HG03521 (cell line): Measurements from ENCODE around the gene ARMS2.

Source experiments
- ATAC-seq: cut with Tn5 transposase; IDR thresholded peaks from one replicate; pipeline ENCODE4 v1.9.1; 2021; ENCODE audit warnings: mild to moderate bottlenecking, moderate library complexity; ENCODE audit not compliant: unreplicated experiment

ARMS2 gene

DNA sequence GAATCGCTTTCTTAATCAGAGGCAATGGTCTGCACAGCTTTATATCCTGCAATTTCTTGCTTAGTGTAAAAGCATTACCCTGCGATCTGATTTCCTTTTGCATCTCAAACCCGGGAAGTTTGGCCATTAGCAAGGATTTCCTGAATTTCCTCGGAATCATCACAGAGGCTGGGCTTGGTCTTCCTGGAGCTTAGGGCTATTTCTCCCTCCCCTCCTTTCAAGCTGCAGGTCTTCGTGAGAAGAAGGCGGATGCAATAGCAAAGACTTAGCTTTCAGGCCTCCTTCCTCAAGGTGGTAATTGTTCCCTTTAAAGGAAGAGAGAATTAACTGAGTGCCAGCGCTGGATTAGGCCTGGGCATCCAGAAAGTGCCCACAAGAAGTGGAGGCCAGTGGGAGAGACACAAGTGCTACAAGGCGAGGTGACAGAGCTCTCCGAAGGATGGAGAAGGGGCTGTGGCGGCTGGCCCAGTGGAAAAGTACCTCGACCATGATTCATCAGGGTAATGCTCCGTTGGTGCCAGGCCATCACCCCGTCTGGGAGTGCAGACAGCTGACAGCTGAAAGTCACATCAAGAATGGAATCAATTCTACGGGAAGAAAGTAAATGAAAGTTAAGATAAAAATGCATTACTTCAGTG, 4.0 kb upstream of the ARMS2 start:
- no peak for ATAC-seq

GRCh38 chr10:122454071-122454470, 382 bp upstream of the ARMS2 start:
- ATAC-seq = no peak

GRCh38 chr10:122455376-122456079, 1.1 kb downstream of the ARMS2 start:
- ATAC-seq = no peak

DNA sequence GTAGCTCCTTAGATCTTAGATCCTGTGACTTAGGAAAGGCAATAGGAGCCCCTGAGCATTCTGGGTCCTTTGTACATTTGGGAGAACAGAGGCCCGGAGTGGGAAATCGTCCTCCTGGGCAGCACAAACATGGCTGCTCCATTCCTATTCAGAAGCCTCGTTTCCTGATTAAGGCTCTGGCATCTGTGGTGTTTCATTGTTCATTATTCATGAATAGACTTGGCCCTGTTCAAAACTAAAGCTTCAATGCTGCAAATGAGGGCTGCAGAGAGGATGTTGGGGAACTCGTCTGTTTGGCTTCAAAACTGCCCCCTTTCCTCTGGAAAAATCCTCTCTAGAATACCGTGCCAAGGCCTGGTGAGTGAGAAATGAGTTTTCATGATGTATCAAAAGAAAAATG, 3.5 kb downstream of the ARMS2 start:
- no peak for ATAC-seq

- no peak for ATAC-seq
Observed at GRCh38 chr10:122458693-122459092, 4.2 kb downstream of the ARMS2 start.

- ATAC-seq = no peak
Observed at GRCh38 chr10:122459561-122460273, 5.3 kb downstream of the ARMS2 start.

- ATAC-seq = no peak
Observed at GRCh38 chr10:122460891-122461293, 6.4 kb downstream of the ARMS2 start.

GRCh38 chr10:122461367-122461728, 6.9 kb downstream of the ARMS2 start, which contains the start of gene HTRA1:
HTRA1 (plus strand) TSS chr10:122461553; CDS start chr10:122461653, 100 bp downstream.
- ATAC-seq = no peak

GRCh38 chr10:122461729-122462532, 7.5 kb downstream of the ARMS2 start:
- no peak for ATAC-seq

DNA sequence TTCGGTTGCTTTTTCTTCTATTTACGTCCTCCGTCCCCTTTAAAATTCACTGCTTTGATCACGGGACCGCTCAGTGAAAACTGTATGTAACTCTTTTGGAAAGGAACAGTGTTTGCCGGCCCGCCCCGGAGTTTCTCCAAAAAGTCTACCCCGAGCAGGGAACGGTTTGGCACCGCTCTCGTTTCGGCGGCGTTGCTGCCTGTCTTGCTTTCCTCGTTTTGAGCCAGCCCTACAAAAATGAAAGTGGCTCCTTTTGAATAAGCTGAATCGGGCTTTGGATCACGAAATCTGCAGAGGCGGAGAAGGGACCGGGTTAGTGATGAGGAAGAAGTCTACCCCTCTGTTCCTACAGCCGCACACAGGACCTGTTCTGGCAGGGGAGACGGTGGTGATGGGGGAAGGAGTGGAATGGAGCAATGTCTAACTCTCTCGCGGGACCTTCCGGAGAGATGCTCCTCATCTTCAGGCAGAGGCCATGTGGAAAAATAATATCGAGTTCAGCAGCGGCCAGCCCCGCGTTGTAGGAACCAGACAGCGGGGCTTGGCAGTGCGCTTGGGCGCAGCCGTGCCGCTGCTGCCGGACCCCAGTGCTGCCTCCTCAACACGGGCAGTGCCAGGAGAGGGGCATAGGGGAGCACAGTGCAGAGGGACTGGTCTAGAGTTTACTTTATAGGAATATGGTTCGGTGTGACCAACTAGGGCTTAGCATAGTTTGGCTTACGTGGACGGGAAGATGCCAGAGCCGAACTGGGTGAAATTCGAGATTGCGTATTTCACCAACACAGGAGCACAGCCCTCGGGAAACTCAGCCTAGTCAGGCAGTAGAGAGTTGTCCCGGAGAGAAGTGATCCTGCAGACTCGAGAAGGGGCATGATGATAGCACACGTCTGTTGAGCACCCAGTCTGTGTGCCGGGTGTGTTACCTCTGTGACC, 8.3 kb downstream of the ARMS2 start:
- ATAC-seq = no peak

DNA sequence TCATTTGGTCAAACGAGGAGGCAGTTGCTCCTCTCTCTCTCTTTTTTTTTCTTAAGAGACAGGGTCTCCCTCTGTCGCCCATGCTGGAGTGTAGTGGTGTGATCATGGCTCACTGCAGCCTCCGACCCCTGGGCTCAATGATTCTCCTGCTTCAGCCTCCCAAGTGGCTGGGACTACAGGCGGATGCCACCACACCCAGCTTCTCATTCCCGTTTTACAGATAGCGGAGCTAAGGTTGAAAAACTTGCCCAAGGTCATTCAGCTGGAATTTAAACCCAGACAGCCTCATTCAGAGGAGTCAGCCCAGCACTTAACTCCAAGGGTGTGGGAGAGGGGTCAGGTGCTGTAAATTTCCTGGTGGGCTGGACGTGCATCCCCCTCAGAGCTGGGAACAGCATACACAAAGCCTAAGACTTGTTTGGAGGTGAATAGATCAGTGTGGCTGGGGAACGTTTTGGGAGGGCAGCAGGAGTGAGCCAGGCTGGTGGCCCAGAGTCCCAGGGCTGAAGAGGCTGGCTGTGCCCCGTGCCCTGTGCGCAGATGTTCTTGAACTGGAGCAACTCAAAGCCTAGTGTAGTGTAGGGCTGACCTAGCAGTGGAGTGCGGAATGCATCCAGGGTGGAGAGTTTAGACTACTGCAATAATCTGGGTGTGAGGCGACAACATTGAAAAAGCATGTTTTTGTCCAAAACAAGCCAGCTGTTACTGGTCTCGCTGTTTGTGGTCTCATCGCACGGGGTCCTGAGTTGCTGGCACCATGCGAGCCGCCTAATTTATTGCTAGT, 9.2 kb downstream of the ARMS2 start:
- ATAC-seq = no peak

DNA sequence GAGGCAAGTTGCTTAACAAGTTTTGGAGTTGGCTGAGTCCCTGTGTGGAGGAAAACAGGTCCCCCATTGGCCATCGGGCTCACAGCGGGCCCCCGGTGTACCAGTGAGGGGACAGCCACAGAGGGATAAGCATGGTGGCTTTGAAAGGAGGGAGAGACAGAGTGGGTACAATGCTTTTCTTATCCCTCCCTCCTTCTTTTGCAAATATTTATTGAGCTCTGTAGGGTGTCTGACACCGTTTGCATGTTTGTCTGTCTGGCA, 9.7 kb downstream of the ARMS2 start:
- no peak for ATAC-seq

DNA sequence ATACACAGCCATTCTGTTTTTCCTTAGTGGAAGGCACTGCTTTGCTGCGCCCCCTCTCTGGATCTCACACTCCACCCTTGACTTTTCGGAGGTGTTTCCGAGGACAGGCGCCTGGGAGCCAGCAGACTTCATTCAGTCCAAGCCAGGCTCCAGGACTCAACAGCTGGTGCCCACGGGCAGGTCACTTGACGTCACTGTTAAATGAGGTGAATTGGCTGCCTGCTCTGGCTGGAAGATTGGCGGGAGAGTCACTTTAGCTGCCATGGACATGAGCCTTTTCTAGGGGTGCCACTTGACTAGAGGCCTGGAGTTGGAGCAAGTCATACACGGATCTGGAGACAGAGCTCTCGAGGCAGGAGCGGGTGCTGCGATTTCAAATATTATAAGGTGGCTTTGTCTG, 10.1 kb downstream of the ARMS2 start:
- no peak for ATAC-seq

DNA sequence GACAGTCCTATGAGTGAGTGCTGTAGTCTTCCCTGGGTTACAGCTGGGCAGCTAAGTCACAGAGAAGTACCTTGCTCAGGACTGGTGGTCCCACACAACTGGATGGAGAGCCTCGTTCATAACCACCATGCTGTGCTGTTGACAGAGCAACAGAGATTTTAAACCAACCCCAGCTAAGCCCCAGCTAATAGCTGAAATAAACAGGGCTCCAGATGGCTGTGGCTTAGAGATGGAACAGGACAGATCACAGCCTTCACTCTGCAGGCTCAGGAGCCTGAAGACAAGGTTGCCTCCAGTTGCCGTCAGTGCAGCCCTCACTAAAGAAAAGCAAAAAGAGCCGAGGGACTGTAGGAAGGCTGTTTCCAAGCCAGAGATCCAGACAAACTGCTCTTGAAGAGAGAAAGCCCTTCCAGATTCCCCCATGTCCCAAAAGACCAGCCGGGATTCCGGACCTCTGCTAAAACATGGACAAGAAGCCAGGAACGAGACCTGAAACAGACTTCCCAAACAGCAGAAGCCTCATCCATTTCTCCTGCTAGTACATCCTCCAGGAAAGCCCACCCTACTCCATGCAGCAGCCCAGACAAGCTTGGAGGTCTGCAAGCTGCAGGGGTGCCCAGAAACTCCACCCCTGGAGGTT, 11.1 kb downstream of the ARMS2 start:
- ATAC-seq = no peak

- no peak for ATAC-seq
Observed at GRCh38 chr10:122466951-122467381, 12.5 kb downstream of the ARMS2 start.

- ATAC-seq = no peak
Observed at GRCh38 chr10:122467701-122468100, 13.2 kb downstream of the ARMS2 start.

DNA sequence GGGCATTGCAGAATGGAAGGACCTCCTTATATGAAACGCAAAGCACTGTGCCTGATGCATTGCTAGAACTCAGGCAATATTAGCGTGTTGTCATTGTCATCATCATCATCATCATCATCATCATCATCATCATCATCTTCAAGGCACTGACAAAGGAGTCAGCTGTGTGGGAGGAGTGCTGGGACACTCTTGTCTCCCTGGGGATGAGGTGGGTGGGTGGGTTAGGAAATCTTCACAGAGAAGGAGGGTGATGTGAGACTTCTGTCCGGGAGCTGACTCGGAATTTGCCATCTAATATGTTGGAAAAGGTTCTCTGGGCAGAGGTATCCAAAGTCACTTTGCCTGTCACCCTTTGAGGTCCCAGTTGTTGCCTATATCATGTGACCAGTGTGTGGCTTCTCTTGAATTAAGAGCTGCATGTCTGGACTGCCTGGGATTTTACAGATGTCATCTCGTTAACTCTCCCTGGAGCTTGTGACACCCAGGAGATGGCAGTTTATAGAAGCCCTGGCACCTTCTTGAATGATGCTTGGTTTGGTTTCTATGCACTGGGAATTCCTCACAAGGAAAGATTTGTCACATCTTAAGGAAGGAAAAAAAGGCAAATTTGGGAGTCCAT, 14.0 kb downstream of the ARMS2 start:
- no peak for ATAC-seq

DNA sequence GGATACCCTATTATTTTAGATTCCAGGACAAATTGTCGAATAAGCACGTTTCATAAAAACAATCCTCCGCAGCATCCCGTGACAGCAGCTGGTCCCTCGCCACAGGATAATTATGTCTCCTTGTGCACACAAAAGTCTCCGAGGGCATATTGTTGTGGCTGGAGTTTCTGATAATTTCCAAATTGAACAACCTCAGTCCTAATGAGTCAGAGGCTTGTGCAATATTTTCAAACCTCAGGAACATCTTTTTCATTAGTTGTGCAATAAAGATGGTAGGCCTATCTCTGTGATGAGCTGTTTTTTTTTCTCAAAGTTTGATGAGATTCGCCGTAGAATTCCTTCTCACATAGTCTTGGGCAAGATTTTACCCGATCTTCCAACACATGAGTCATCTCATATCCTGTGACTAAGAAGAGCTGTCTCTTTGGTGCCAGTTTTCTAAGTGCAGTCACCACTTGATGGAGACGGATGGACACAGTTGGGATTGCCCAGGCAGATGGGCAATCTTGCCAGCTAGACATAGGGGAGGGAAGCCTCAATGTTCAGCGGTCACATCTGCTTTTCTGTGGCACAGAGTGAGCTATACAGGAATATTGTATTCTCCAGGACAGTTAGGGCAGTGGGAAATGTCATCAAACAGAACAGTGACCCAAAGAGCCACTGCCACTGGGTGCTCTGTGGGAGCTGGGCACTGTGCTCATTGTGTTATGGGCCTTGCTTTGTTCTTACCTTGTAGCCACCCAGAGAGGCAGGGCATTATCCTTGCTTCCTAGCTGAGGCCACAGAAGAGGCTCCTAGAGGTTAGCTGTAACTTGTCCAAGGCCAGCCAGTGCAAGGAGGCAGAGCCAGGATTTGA, 14.7 kb downstream of the ARMS2 start:
- no peak for ATAC-seq
